Karpas-422 (cell line): ENCODE data around the gene TNNI3. TPM values are rescaled to one million over a fixed set of nuclear protein-coding genes. Genes with fewer than 3 reads are reported as not detected.

Source experiments
- DNase-seq: peaks from one replicate; pipeline ENCODE4 v3.0.0-alpha.2; 2015
- H2AFZ ChIP-seq: fragments of 200-600 bp; sonication (generic); 2 replicates; pipeline ENCODE4 v1.6.1; 2014; ENCODE audit warnings: antibody characterized with exemption, low read length, mixed read lengths
- H3K27ac ChIP-seq: fragments of 200-600 bp; sonication (generic); 2 replicates; pipeline ENCODE4 v1.5.1; 2014; ENCODE audit warnings: mild to moderate bottlenecking, low read length, moderate library complexity
- H3K27me3 ChIP-seq: fragments of 200-600 bp; sonication (generic); 2 replicates; pipeline ENCODE4 v1.6.1; 2014; ENCODE audit warnings: low read length, mixed read lengths
- H3K36me3 ChIP-seq: fragments of 200-600 bp; sonication (generic); 2 replicates; pipeline ENCODE4 v1.6.1; 2014; ENCODE audit warnings: low read length, mixed read lengths; ENCODE audit not compliant: insufficient read depth
- H3K4me1 ChIP-seq: fragments of 200-600 bp; sonication (generic); 2 replicates; pipeline ENCODE4 v1.6.1; 2014; ENCODE audit warnings: mild to moderate bottlenecking, low read length, mixed read lengths
- H3K4me2 ChIP-seq: fragments of 200-600 bp; sonication (generic); 2 replicates; pipeline ENCODE4 v1.6.1; 2014; ENCODE audit warnings: low read length, low read depth, mild to moderate bottlenecking; ENCODE audit not compliant: poor library complexity, severe bottlenecking
- H3K4me3 ChIP-seq: fragments of 200-600 bp; sonication (generic); 2 replicates; pipeline ENCODE4 v1.5.1; 2014; ENCODE audit warnings: mild to moderate bottlenecking, antibody characterized with exemption, low read length, mixed read lengths
- H3K79me2 ChIP-seq: fragments of 200-600 bp; sonication (generic); 2 replicates; pipeline ENCODE4 v1.6.1; 2014; ENCODE audit warnings: mild to moderate bottlenecking, low read length, mixed read lengths
- H3K9ac ChIP-seq: fragments of 200-600 bp; sonication (generic); 2 replicates; pipeline ENCODE4 v1.6.0; 2014; ENCODE audit warnings: low read length
- H3K9me2 ChIP-seq: fragments of 200-600 bp; sonication (generic), shearing (Covaris generic); replicated peaks from 2 replicates; pipeline ENCODE4 v1.6.0; 2014; ENCODE audit warnings: mild to moderate bottlenecking, low read length, moderate library complexity; ENCODE audit not compliant: insufficient read depth
- H3K9me3 ChIP-seq: fragments of 300-700, 200-600 bp; sonication (generic); 2 replicates; pipeline ENCODE4 v1.6.1; 2014; ENCODE audit warnings: low read length, mixed read lengths
- H4K20me1 ChIP-seq: fragments of 200-600 bp; sonication (generic); 2 replicates; pipeline ENCODE4 v1.6.1; 2014; ENCODE audit warnings: mild to moderate bottlenecking, antibody characterized with exemption, low read length, low read depth; ENCODE audit not compliant: insufficient read depth
- total RNA-seq: library from RNA; depleted of rRNA; stranded (reverse); fragments of >200 nt; shearing (Covaris generic); gene quantifications from 2 replicates; pipeline ENCODE4 v1.2.3, GENCODE V29; 2014; ENCODE audit warnings: low replicate concordance

Gene TNNI3
- total RNA-seq, 1 experiment from 2014 or later, result 0.93 TPM

GRCh38 chr19:55115446-55116065 lies 42.0 kb downstream of the TNNI3 start:
- DNase-seq, result no peak
- H3K4me3 ChIP-seq, result peak overlapping the region; percentile 93
- H4K20me1 ChIP-seq, result peaks cover 57% of the 10 kb centered on the region
- peaks cover 56% of the 10 kb centered on the region for H3K4me1 ChIP-seq
- peak overlapping the region; percentile 86 for H3K9ac ChIP-seq
- peaks cover 73% of the 10 kb centered on the region for H3K79me2 ChIP-seq
- no peak overlapping the region for H2AFZ ChIP-seq
- peaks cover 15% of the 10 kb centered on the region for H3K36me3 ChIP-seq
- H3K9me2 ChIP-seq, result no peaks in the 10 kb centered on the region
- no peaks in the 10 kb centered on the region for H3K27me3 ChIP-seq
- H3K9me3 ChIP-seq, result no peaks in the 10 kb centered on the region
- peak overlapping the region; percentile 87 for H3K27ac ChIP-seq
- H3K4me2 ChIP-seq, result peak overlapping the region; percentile 88

GRCh38 chr19:55114566-55115145 lies 42.9 kb downstream of the TNNI3 start:
- no peak for DNase-seq
- Histone ChIP-seq H3K4me2 (peak overlapping the region; percentile 88), H2AFZ (no peak overlapping the region), H3K4me3 (peak overlapping the region; percentile 93), H3K27me3 (no peaks in the 10 kb centered on the region), H4K20me1 (peaks cover 64% of the 10 kb centered on the region), H3K9ac (peak overlapping the region; percentile 86), H3K9me2 (no peaks in the 10 kb centered on the region), H3K9me3 (no peaks in the 10 kb centered on the region), H3K27ac (peak overlapping the region; percentile 87), H3K79me2 (peaks cover 82% of the 10 kb centered on the region), H3K36me3 (peaks cover 19% of the 10 kb centered on the region), H3K4me1 (peaks cover 47% of the 10 kb centered on the region)

- peak overlapping the region; percentile 86 for H3K9ac ChIP-seq
- H3K27me3 ChIP-seq, result no peaks in the 10 kb centered on the region
- H3K9me3 ChIP-seq, result no peaks in the 10 kb centered on the region
- peak overlapping the region; percentile 88 for H3K4me2 ChIP-seq
- peaks cover 43% of the 10 kb centered on the region for H3K4me1 ChIP-seq
- peaks cover 65% of the 10 kb centered on the region for H4K20me1 ChIP-seq
- peak; percentile 83 for DNase-seq
- H3K4me3 ChIP-seq, result peak overlapping the region; percentile 93
- H3K36me3 ChIP-seq, result peaks cover 30% of the 10 kb centered on the region
- H3K27ac ChIP-seq, result peak overlapping the region; percentile 87
- H3K79me2 ChIP-seq, result peaks cover 92% of the 10 kb centered on the region
- no peak overlapping the region for H2AFZ ChIP-seq
- no peaks in the 10 kb centered on the region for H3K9me2 ChIP-seq
Measured at GRCh38 chr19:55113570-55114039, 43.9 kb downstream of the TNNI3 start.

DNA sequence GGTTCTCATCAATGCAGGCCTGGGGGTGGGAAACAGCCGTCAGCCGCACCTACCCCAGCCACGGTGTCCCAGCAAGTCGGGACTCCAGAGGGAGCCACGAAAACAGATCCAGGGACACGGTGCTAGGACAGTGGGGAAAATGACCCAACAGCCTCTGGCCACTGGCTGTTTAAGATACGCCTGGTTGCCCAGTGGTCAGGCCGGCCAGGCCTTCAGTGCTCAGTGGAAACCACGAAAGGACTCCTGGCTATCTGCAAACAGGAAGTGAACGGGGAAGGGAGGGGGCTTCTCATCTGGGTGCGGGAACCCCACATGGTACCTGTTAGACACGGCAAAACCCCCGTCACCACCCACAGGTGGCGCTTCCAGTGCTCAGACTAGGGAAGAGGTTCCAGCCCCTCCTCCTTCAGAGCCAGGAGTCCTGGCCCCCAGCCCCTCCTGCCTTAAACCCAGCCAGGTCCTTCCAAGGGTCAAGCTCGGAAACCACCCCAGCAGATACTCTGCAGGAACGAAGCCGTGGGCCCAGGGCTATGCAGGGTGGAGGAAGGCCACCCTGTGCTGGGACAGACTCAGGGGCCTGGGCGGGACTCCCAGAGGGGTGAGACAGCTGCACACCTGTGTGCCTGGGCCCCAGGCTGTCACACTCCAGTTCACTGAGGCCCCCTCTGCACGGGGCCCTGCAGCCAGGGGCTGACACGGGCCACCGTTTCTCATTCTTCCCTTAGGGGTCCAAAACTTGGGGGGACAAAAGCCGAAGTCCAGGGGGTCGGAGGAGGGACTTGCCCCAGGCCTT lies 44.6 kb downstream of the TNNI3 start:
- Histone ChIP-seq H3K4me3 (peak overlapping the region; percentile 93), H3K27ac (peak overlapping the region; percentile 87), H3K4me2 (peak overlapping the region; percentile 88), H3K79me2 (peaks cover 93% of the 10 kb centered on the region), H3K27me3 (no peaks in the 10 kb centered on the region), H3K4me1 (peaks cover 37% of the 10 kb centered on the region), H4K20me1 (peaks cover 65% of the 10 kb centered on the region), H3K9me2 (no peaks in the 10 kb centered on the region), H3K9me3 (no peaks in the 10 kb centered on the region), H2AFZ (no peak overlapping the region), H3K36me3 (peaks cover 32% of the 10 kb centered on the region), H3K9ac (peak overlapping the region; percentile 86)
- DNase-seq, result peak; percentile 81

GRCh38 chr19:55112246-55112776 lies 45.2 kb downstream of the TNNI3 start:
- Histone ChIP-seq H3K36me3 (peaks cover 32% of the 10 kb centered on the region), H2AFZ (no peak overlapping the region), H3K4me1 (peaks cover 37% of the 10 kb centered on the region), H4K20me1 (peaks cover 65% of the 10 kb centered on the region), H3K79me2 (peaks cover 93% of the 10 kb centered on the region), H3K9me3 (no peaks in the 10 kb centered on the region), H3K9me2 (no peaks in the 10 kb centered on the region), H3K9ac (peak overlapping the region; percentile 86), H3K4me3 (no peak overlapping the region), H3K27ac (peak overlapping the region; percentile 87), H3K27me3 (no peaks in the 10 kb centered on the region), H3K4me2 (no peak overlapping the region)
- DNase-seq, result no peak

DNA sequence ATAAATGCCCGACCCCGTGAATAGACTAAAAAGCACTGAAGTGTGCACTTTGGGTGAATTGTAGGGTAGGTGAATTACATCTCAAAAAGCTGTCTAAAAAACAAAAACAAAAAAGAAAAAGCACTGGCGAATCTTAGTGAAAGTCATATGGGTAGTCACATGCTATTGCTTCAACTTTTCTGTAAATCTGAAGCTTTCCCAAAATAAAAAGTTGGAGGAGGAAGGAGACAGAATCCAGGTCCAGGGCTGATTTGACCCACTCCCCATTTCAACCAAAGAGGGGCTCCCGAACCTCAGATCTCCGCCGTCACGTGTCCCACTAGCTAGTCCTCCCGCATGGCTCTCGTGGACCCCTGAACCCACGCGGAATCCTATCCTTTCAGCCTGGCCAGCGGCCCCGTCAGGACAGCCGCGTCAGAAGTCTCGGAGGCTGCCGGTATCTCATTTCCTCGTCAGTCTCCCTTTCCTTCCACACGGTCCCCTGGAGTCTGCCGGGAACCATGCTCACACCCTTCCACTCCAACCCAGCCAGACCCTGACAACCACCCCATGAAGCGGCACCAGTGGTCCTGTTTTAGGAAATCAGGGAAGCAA lies 46.2 kb downstream of the TNNI3 start:
- no peaks in the 10 kb centered on the region for H3K9me3 ChIP-seq
- peaks cover 58% of the 10 kb centered on the region for H4K20me1 ChIP-seq
- H3K4me2 ChIP-seq, result no peak overlapping the region
- H3K36me3 ChIP-seq, result peaks cover 32% of the 10 kb centered on the region
- H3K9me2 ChIP-seq, result no peaks in the 10 kb centered on the region
- H3K27me3 ChIP-seq, result no peaks in the 10 kb centered on the region
- no peak for DNase-seq
- H3K4me1 ChIP-seq, result peaks cover 37% of the 10 kb centered on the region
- no peak overlapping the region for H2AFZ ChIP-seq
- H3K4me3 ChIP-seq, result no peak overlapping the region
- H3K27ac ChIP-seq, result no peak overlapping the region
- peaks cover 93% of the 10 kb centered on the region for H3K79me2 ChIP-seq
- no peak overlapping the region for H3K9ac ChIP-seq

DNA sequence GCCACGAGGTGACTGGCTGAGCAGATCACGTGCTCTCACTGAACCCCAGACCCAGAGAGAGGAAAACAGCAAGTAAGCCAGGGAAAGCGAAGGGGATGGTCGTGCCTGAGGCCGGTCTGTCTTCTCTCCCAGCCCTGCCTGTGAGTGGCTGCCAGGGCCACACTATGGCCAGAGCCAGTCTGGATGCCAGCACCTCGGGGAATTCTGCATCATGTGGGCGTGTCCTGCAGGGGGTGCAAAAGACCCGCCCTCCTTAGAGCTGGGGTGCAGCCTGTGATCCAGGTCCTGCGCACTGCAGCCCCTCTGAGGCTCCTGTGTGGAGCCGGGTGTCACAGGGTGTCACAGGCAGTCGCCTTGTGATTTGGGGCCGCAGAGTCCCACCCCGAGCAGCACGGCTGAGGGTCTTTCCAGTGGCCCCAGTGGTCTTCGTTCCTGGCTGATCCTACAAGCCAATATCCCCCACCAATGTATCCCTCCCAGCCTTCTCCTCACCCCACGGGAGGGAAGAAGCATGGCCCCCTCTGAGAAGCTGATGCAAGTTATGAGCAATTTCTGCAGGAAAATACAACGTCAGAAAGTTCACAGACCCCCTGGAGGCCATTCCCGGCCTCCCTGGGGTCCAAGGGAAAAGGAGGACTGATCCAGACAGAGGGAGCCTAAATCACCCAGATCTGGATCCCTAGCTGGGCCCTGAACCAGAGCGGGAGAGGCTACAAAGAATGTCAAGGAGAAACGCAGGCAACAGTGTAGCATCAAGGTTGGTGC lies 47.8 kb downstream of the TNNI3 start:
- H3K79me2 ChIP-seq, result peaks cover 92% of the 10 kb centered on the region
- no peaks in the 10 kb centered on the region for H3K9me3 ChIP-seq

More for the DNA sequence above, 47.8 kb downstream of the TNNI3 start:
- Histone ChIP-seq H3K4me3 (no peak overlapping the region), H3K27me3 (no peaks in the 10 kb centered on the region), H2AFZ (no peak overlapping the region), H4K20me1 (peaks cover 43% of the 10 kb centered on the region), H3K9me2 (no peaks in the 10 kb centered on the region), H3K4me1 (peaks cover 25% of the 10 kb centered on the region), H3K9ac (no peak overlapping the region), H3K36me3 (peaks cover 35% of the 10 kb centered on the region), H3K27ac (no peak overlapping the region), H3K4me2 (no peak overlapping the region)
- DNase-seq, result no peak
